K562 (cell line): Measurements from ENCODE around the gene PYY. TPM values are rescaled to one million over a fixed set of nuclear protein-coding genes. Genes with fewer than 3 reads are reported as not detected.

ENCODE experiments used
- ATAC-seq: fragments of 200-7000 bp; cut with Tn5 transposase; 3 replicates; pipeline ENCODE4 v1.9.1; 2020; ENCODE audit warnings: moderate library complexity
- BruUV-seq: library from RNA; stranded (reverse); fragments of 400-500 nt; replicated peaks from 2 replicates; lab custom pipeline; 2021; lab: Mats Ljungman, UMichigan
- CTCF ChIA-PET: fragments of 300-600 bp; formaldehyde crosslinking; extraction: SDS; loops from one replicate; lab custom pipeline; 2021; ENCODE audit warnings: low intra/inter-chr PET ratio; lab: Yijun Ruan, JAX
- POLR2A ChIA-PET: fragments of 300-600, 350-650 bp; sonication (Branson Sonifier 250); formaldehyde crosslinking; extraction: SDS; loops from one replicate; lab custom pipeline; 2021; ENCODE audit warnings: antibody characterized with exemption, inconsistent platforms; lab: Yijun Ruan, JAX
- DNase-seq, 4 experiments: peaks; one replicate each; pipeline versions ENCODE4 v3.0.0 to v3.0.0-alpha.2; 2011 to 2018; ENCODE audit warnings: low spot score in 3 of 4, mixed read lengths in 3 of 4; ENCODE audit errors: extremely low read depth in 1 of 4
- FAIRE-seq: peaks from 2 replicates; lab custom pipeline; 2011; peaks lifted over from hg19 to GRCh38; lab: Jason Lieb, UNC
- H2AFZ ChIP-seq: 2 replicates; pipeline ENCODE4 v1.6.0; 2011; ENCODE audit warnings: low read depth, low read length, control low read depth, inconsistent platforms
- H3K27ac ChIP-seq: fragments of 200-600 bp; 3 replicates; pipeline ENCODE4 v1.8.0; 2011; ENCODE audit warnings: low read depth, mild to moderate bottlenecking, control low read depth, inconsistent platforms, low read length, moderate library complexity, mixed read lengths; ENCODE audit errors: extremely low read depth
- H3K27me3 ChIP-seq, 2 experiments: fragments of 300-600 bp in 1 of 2; 2 replicates in 1 of 2; 3 replicates in 1 of 2; pipeline versions ENCODE4 v1.6.0 to v1.8.0; 2011; ENCODE audit warnings: inconsistent platforms in 2 of 2, low read length in 2 of 2, mild to moderate bottlenecking in 1 of 2, mixed read lengths in 1 of 2, moderate library complexity in 1 of 2; ENCODE audit not compliant: control insufficient read depth in 2 of 2, insufficient read depth in 2 of 2
- H3K36me3 ChIP-seq: fragments of 300-600 bp; 3 replicates; pipeline ENCODE4 v1.8.0; 2011; ENCODE audit warnings: mild to moderate bottlenecking, low read length, inconsistent platforms; ENCODE audit not compliant: control insufficient read depth, insufficient read depth
- H3K4me1 ChIP-seq, 2 experiments: fragments of 200-600 bp in 1 of 2; replicated peaks in 1 of 2; 2 replicates in 1 of 2; 3 replicates in 1 of 2; pipeline versions ENCODE4 v1.5.1 to v1.8.0; 2011; ENCODE audit warnings: inconsistent platforms in 2 of 2, low read length in 2 of 2, mild to moderate bottlenecking in 1 of 2, mixed read lengths in 1 of 2, moderate library complexity in 1 of 2; ENCODE audit not compliant: control insufficient read depth in 2 of 2, insufficient read depth in 2 of 2
- H3K4me2 ChIP-seq: 2 replicates; pipeline ENCODE4 v1.6.1; 2011; ENCODE audit warnings: low read length, control low read depth, inconsistent platforms, mixed read lengths; ENCODE audit not compliant: insufficient read depth
- H3K4me3 ChIP-seq: fragments of 200-600 bp; sonication (generic), shearing (Covaris generic); 2 replicates; pipeline ENCODE4 v1.5.1; 2016; ENCODE audit warnings: control low read depth, inconsistent platforms
- H3K79me2 ChIP-seq: fragments of 200-600 bp; 3 replicates; pipeline ENCODE4 v1.8.0; 2011; ENCODE audit warnings: low read length, inconsistent platforms; ENCODE audit not compliant: control insufficient read depth, insufficient read depth
- H3K9ac ChIP-seq, 2 experiments: 2 replicates each; pipeline versions ENCODE4 v1.6.0 to v1.6.1; 2011; ENCODE audit warnings: low read depth in 2 of 2, low read length in 2 of 2, control low read depth in 1 of 2, inconsistent platforms in 1 of 2, mild to moderate bottlenecking in 1 of 2, mixed read lengths in 1 of 2; ENCODE audit not compliant: insufficient read depth in 1 of 2
- H3K9me1 ChIP-seq: one replicate; pipeline ENCODE4 v1.6.0; 2011; ENCODE audit warnings: inconsistent platforms, mild to moderate bottlenecking, low read length, moderate library complexity; ENCODE audit not compliant: control insufficient read depth, insufficient read depth
- H3K9me3 ChIP-seq: replicated peaks from 2 replicates; pipeline ENCODE4 v1.5.1; 2011; ENCODE audit warnings: low read depth, low read length, inconsistent platforms; ENCODE audit not compliant: control insufficient read depth, insufficient read depth
- H4K20me1 ChIP-seq: replicated peaks from 2 replicates; pipeline ENCODE4 v1.6.1; 2011; ENCODE audit warnings: low read length, inconsistent platforms, mixed read lengths; ENCODE audit not compliant: control insufficient read depth, insufficient read depth
- ELF2 ChIP-seq: fragments of 250-450 bp; sonication (Bioruptor Pico); IDR thresholded peaks from 2 replicates; pipeline ENCODE4 v1.5.0; 2021; ENCODE audit warnings: mild to moderate bottlenecking
- ETV1 ChIP-seq: fragments of 450-650 bp; conservative IDR thresholded peaks from 2 replicates; pipeline ENCODE4 v1.6.1; 2016; ENCODE audit warnings: missing genetic modification characterization, control low read depth, low read depth, missing compliant biosample characterization
- HNRNPLL ChIP-seq: fragments of 200-400 bp; formaldehyde crosslinking; IDR thresholded peaks from 2 replicates; pipeline ENCODE4 v1.6.1; 2017; ENCODE audit warnings: low read length, low read depth, mild to moderate bottlenecking; ENCODE audit not compliant: poor library complexity, severe bottlenecking
- KLF6 ChIP-seq: fragments of 250-450 bp; sonication (Bioruptor Pico); IDR thresholded peaks from 2 replicates; pipeline ENCODE4 v1.4.0; 2020; ENCODE audit warnings: mild to moderate bottlenecking, moderate library complexity, borderline replicate concordance
- MAZ ChIP-seq, 2 experiments: fragments of 450-650 bp in 1 of 2; sonication (generic) in 1 of 2; formaldehyde crosslinking; IDR thresholded peaks in 1 of 2; conservative IDR thresholded peaks in 1 of 2; 2 replicates each; pipeline versions ENCODE4 v1.4.0 to v1.5.0; 2020; ENCODE audit warnings: mild to moderate bottlenecking in 1 of 2, missing genetic modification reagents in 1 of 2
- PRPF4 ChIP-seq: fragments of 200-400 bp; formaldehyde crosslinking; IDR thresholded peaks from one replicate; pipeline ENCODE4 v1.6.1; 2017; ENCODE audit warnings: low read length, low read depth, mild to moderate bottlenecking; ENCODE audit not compliant: insufficient read depth, poor library complexity, severe bottlenecking
- THRAP3 ChIP-seq: fragments of 450-650 bp; IDR thresholded peaks from 2 replicates; pipeline ENCODE4 v1.6.1; 2016; ENCODE audit warnings: mild to moderate bottlenecking, inconsistent platforms, borderline replicate concordance
- TRIM28 ChIP-seq: fragments of 450-650 bp; IDR thresholded peaks from 2 replicates; pipeline ENCODE4 v1.6.1; 2017
- ZNF143 ChIP-seq: sonication (generic); formaldehyde crosslinking; IDR thresholded peaks from 2 replicates; pipeline ENCODE4 v1.9.0; 2022; ENCODE audit warnings: mild to moderate bottlenecking, missing genetic modification reagents
- ZNF354B ChIP-seq: fragments of 250-450 bp; sonication (Bioruptor Pico); IDR thresholded peaks from 2 replicates; pipeline ENCODE4 v1.4.0; 2020
- ZNF551 ChIP-seq: fragments of 250-450 bp; sonication (Bioruptor Pico); IDR thresholded peaks from 2 replicates; pipeline ENCODE4 v1.5.0; 2021; ENCODE audit warnings: mild to moderate bottlenecking, moderate library complexity
- WGBS: fragments of 100-300 bp; shearing (Covaris generic); methylation state at CpG from one replicate; pipeline ENCODE4 v1.1.6; 2016; ENCODE audit warnings: low coverage, mixed read lengths; ENCODE audit not compliant: insufficient coverage; ENCODE audit errors: missing lambda C conversion rate; 5-methylcytosine and 5-hydroxymethylcytosine counted together
- in situ Hi-C: fragments of 300-500 bp; cut with MboI; formaldehyde crosslinking; loops from 4 replicates; pipeline ENCODE4 v1.15.0; 2018; ENCODE audit warnings: inconsistent platforms, mixed read lengths
- intact Hi-C: fragments of 100-400 bp; cut with micrococcal nuclease; formaldehyde crosslinking; loops from 2 replicates; pipeline ENCODE4 v1.14.2; 2022
- polyA plus RNA-seq, 8 experiments: library from polyadenylated mRNA; depleted of rRNA in 4 of 8; stranded (reverse) in 5 of 8; unstranded in 3 of 8; fragments of >200 nt; fragmentation: Nextera tagmentation in 2 of 8; fragmentation: Illumina TruSeq in 1 of 8; extraction: Ambion mirVana in 2 of 8; extraction: Trizol in 1 of 8; gene quantifications; 2 replicates each; pipeline versions ENCODE4 v1.2.1 to v1.2.3, GENCODE V29; 2011 to 2014; ENCODE audit warnings: inconsistent platforms in 1 of 8, missing spikeins in 1 of 8
- total RNA-seq, 7 experiments: library from RNA; depleted of rRNA in 6 of 7; stranded (reverse); fragments of >200 nt in 6 of 7; fragmentation: Illumina TruSeq in 2 of 7; extraction: Trizol in 2 of 7; gene quantifications; 2 replicates each; pipeline versions ENCODE4 v1.2.1 to v1.2.3, GENCODE V29; 2011 to 2021; ENCODE audit warnings: low replicate concordance in 1 of 7
- TF ChIP-seq, protein P1 (sequence below): fragments of 150-350 bp; conservative IDR thresholded peaks from 2 replicates; pipeline ENCODE4 v1.6.1; 2014; ENCODE audit warnings: low read length
- TF ChIP-seq, protein P2 (sequence below), 2 experiments: fragments of 450-650 bp in 1 of 2; sonication (generic) in 1 of 2; formaldehyde crosslinking in 1 of 2; IDR thresholded peaks in 1 of 2; conservative IDR thresholded peaks in 1 of 2; 2 replicates each; pipeline versions ENCODE4 v1.6.1 to v1.8.1; 2016 to 2023; ENCODE audit warnings: mild to moderate bottlenecking in 2 of 2, moderate library complexity in 2 of 2, inconsistent platforms in 1 of 2, missing genetic modification reagents in 1 of 2
- TF ChIP-seq, protein P3 (sequence below): sonication (generic); formaldehyde crosslinking; IDR thresholded peaks from 2 replicates; pipeline ENCODE4 v1.8.0; 2022; ENCODE audit warnings: mild to moderate bottlenecking, missing genetic modification reagents

The PYY gene
- total and polyA plus RNA-seq, 9 of the 15 experiments (the other 6 are each of a cell fraction or from before 2014, with no cell fraction given) = not detected

DNA sequence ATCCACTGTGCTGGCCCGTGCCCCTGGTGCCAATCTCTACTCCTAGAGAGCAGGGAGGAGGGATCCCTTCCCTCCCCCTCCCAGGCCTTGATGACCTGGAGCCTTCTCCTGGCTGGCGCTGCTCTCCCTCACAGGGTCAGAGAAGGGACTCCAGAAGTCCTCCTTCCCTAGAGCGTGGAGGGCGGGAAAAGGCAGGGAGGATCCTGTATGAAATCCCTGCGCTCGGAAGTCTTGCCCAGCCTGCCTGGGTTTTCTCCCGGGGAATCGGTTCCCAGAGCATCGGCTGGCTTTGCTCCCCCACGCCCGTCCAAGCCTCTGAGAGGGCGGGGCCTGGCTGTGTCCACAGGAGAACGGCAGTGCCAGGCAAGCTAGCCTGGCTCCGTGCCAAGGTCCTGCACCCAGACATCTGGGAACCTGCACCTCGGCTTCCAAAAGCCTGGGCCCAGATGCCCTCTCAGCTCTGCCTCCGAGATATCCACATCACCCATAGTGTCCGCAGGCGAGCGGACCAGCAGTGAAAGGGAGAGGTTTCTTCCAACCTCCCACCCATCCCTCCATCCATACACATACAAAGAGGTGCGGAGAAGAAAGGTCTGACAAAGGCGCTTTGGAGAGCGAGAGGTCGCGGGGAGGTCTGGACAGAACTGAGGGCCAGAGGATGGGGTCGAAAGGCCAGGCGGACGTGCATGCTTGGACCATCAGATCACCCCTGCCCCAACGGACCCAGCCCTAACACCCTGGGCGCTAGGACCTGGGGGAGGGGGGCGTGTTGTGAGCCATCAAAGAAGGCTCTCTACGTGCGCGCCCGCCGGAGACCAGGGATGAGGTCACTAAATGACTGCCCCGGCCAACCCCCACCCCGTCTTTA lies 47.5 kb downstream of the PYY start:
- peak in 3 of 4 experiments; percentile 31 to 68 (median 67) for DNase-seq
- no peak overlapping the region for H3K4me3 ChIP-seq
- in situ Hi-C loops = no loop called here
- no peak overlapping the region for H3K27ac ChIP-seq
- no peaks in the 10 kb centered on the region for H3K79me2 ChIP-seq
- H2AFZ ChIP-seq = no peak overlapping the region
- no peak overlapping the region for H3K4me2 ChIP-seq
- H3K9me1 ChIP-seq = no peaks in the 10 kb centered on the region
- H4K20me1 ChIP-seq = peaks cover 6% of the 10 kb centered on the region; the same call in 1 of the 2 replicates
- CTCF ChIA-PET = no interaction called here
- peaks cover 27 to 50% of the 10 kb centered on the region in 2 experiments for H3K27me3 ChIP-seq
- POLR2A ChIA-PET = interaction anchor here (0.6 kb wide), 1 partner anchor 241 kb away, joined by 3 read pairs; no protein-coding TSS in a partner anchor
- intact Hi-C loops = no loop called here
- peaks cover 0 to 23% of the 10 kb centered on the region in 2 experiments; a peak in 3 of 5 replicates for H3K4me1 ChIP-seq
- H3K9me3 ChIP-seq = no peaks in the 10 kb centered on the region
- no peak for FAIRE-seq
- H3K9ac ChIP-seq = peak overlapping the region in 1 of 2 experiments; percentile 42; a peak in 1 of 4 replicates
- peak; percentile 65 for ATAC-seq
- no TSS peak for BruUV-seq
- WGBS = 7% methylated on average over 21 of the region's 37 CpGs
- no peaks in the 10 kb centered on the region for H3K36me3 ChIP-seq
- TF ChIP-seq ZNF551 (CRISPR knock-in tag) (no peak), ZNF143 (CRISPR knock-in tag) (no peak), KLF6 (CRISPR knock-in tag) (no peak), TRIM28 (no peak), THRAP3 (no peak), ETV1 (tag) (no peak), MAZ (CRISPR knock-in tag; conservative IDR thresholded peaks at IDR 0.05 in 1 of 2, IDR thresholded peaks at IDR 0.05 in 1 of 2) (0 out of 4 replicates have a peak, but pooled peaks of 1 of the 2 experiments have one; percentile 5), PRPF4 (no peak), ZNF354B (CRISPR knock-in tag) (no peak), HNRNPLL (no peak), ELF2 (no peak)
- TF ChIP-seq, protein P1, sequence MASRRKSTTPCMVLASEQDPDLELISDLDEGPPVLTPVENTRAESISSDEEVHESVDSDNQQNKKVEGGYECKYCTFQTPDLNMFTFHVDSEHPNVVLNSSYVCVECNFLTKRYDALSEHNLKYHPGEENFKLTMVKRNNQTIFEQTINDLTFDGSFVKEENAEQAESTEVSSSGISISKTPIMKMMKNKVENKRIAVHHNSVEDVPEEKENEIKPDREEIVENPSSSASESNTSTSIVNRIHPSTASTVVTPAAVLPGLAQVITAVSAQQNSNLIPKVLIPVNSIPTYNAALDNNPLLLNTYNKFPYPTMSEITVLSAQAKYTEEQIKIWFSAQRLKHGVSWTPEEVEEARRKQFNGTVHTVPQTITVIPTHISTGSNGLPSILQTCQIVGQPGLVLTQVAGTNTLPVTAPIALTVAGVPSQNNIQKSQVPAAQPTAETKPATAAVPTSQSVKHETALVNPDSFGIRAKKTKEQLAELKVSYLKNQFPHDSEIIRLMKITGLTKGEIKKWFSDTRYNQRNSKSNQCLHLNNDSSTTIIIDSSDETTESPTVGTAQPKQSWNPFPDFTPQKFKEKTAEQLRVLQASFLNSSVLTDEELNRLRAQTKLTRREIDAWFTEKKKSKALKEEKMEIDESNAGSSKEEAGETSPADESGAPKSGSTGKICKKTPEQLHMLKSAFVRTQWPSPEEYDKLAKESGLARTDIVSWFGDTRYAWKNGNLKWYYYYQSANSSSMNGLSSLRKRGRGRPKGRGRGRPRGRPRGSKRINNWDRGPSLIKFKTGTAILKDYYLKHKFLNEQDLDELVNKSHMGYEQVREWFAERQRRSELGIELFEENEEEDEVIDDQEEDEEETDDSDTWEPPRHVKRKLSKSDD = no peak
- TF ChIP-seq, protein P2, sequence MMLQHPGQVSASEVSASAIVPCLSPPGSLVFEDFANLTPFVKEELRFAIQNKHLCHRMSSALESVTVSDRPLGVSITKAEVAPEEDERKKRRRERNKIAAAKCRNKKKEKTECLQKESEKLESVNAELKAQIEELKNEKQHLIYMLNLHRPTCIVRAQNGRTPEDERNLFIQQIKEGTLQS (IDR thresholded peaks at IDR 0.05) = 0 out of 2 replicates have a peak, but pooled peaks have one; percentile 11
- TF ChIP-seq, protein P2 (CRISPR knock-in tag; conservative IDR thresholded peaks at IDR 0.05) = no peak
- TF ChIP-seq, protein P3, sequence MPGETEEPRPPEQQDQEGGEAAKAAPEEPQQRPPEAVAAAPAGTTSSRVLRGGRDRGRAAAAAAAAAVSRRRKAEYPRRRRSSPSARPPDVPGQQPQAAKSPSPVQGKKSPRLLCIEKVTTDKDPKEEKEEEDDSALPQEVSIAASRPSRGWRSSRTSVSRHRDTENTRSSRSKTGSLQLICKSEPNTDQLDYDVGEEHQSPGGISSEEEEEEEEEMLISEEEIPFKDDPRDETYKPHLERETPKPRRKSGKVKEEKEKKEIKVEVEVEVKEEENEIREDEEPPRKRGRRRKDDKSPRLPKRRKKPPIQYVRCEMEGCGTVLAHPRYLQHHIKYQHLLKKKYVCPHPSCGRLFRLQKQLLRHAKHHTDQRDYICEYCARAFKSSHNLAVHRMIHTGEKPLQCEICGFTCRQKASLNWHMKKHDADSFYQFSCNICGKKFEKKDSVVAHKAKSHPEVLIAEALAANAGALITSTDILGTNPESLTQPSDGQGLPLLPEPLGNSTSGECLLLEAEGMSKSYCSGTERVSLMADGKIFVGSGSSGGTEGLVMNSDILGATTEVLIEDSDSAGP (CRISPR knock-in tag) = 0 out of 2 replicates have a peak, but pooled peaks have one; percentile 47
